ENCODE results near the gene IQCN. TPM values are rescaled to one million over a fixed set of nuclear protein-coding genes. Genes with fewer than 3 reads are reported as not detected.

Gene IQCN
- total and polyA plus RNA-seq, 2 experiments from 2014 or later = 0.35 TPM; not detected in 1

- Histone ChIP-seq H3K4me1 (ENCODE audit: insufficient read depth) (peaks cover 40% of the 10 kb centered on the region), H2AFZ (no peak overlapping the region), H4K20me1 (replicated peaks; ENCODE audit: insufficient read depth) (no peaks in the 10 kb centered on the region), H3K9me2 (ENCODE audit: insufficient read depth) (no peaks in the 10 kb centered on the region), H3K4me2 (no peak overlapping the region), H3K27ac (ENCODE audit: low read depth) (no peak overlapping the region), H3K4me3 (no peak overlapping the region), H3K36me3 (ENCODE audit: insufficient read depth) (no peaks in the 10 kb centered on the region), H3K79me2 (replicated peaks; ENCODE audit: insufficient read depth) (no peaks in the 10 kb centered on the region), H3K27me3 (ENCODE audit: insufficient read depth) (no peaks in the 10 kb centered on the region), H3F3A (replicated peaks; ENCODE audit: low read depth) (peaks cover 35% of the 10 kb centered on the region)
- H3K27me3 Mint-ChIP-seq (ENCODE audit: insufficient read depth, low read depth, poor library complexity) = peaks cover 14% of the 10 kb centered on the region
- H3K4me1 Mint-ChIP-seq = peaks cover 26% of the 10 kb centered on the region
- no peaks in the 10 kb centered on the region for H3K9me3 Mint-ChIP-seq
- H3K4me3 Mint-ChIP-seq = no peak overlapping the region
- H3K27ac Mint-ChIP-seq = no peak overlapping the region
- peaks cover 5% of the 10 kb centered on the region; the same call in 2 of the 3 replicates for H3K36me3 Mint-ChIP-seq (ENCODE audit: low read depth)
- ATAC-seq = no peak
- no peak for DNase-seq (ENCODE audit: low spot score)
- TF ChIP-seq JUNB (IDR thresholded peaks at IDR 0.05; ENCODE audit: unreplicated experiment) = no peak
- TF ChIP-seq, protein P1, sequence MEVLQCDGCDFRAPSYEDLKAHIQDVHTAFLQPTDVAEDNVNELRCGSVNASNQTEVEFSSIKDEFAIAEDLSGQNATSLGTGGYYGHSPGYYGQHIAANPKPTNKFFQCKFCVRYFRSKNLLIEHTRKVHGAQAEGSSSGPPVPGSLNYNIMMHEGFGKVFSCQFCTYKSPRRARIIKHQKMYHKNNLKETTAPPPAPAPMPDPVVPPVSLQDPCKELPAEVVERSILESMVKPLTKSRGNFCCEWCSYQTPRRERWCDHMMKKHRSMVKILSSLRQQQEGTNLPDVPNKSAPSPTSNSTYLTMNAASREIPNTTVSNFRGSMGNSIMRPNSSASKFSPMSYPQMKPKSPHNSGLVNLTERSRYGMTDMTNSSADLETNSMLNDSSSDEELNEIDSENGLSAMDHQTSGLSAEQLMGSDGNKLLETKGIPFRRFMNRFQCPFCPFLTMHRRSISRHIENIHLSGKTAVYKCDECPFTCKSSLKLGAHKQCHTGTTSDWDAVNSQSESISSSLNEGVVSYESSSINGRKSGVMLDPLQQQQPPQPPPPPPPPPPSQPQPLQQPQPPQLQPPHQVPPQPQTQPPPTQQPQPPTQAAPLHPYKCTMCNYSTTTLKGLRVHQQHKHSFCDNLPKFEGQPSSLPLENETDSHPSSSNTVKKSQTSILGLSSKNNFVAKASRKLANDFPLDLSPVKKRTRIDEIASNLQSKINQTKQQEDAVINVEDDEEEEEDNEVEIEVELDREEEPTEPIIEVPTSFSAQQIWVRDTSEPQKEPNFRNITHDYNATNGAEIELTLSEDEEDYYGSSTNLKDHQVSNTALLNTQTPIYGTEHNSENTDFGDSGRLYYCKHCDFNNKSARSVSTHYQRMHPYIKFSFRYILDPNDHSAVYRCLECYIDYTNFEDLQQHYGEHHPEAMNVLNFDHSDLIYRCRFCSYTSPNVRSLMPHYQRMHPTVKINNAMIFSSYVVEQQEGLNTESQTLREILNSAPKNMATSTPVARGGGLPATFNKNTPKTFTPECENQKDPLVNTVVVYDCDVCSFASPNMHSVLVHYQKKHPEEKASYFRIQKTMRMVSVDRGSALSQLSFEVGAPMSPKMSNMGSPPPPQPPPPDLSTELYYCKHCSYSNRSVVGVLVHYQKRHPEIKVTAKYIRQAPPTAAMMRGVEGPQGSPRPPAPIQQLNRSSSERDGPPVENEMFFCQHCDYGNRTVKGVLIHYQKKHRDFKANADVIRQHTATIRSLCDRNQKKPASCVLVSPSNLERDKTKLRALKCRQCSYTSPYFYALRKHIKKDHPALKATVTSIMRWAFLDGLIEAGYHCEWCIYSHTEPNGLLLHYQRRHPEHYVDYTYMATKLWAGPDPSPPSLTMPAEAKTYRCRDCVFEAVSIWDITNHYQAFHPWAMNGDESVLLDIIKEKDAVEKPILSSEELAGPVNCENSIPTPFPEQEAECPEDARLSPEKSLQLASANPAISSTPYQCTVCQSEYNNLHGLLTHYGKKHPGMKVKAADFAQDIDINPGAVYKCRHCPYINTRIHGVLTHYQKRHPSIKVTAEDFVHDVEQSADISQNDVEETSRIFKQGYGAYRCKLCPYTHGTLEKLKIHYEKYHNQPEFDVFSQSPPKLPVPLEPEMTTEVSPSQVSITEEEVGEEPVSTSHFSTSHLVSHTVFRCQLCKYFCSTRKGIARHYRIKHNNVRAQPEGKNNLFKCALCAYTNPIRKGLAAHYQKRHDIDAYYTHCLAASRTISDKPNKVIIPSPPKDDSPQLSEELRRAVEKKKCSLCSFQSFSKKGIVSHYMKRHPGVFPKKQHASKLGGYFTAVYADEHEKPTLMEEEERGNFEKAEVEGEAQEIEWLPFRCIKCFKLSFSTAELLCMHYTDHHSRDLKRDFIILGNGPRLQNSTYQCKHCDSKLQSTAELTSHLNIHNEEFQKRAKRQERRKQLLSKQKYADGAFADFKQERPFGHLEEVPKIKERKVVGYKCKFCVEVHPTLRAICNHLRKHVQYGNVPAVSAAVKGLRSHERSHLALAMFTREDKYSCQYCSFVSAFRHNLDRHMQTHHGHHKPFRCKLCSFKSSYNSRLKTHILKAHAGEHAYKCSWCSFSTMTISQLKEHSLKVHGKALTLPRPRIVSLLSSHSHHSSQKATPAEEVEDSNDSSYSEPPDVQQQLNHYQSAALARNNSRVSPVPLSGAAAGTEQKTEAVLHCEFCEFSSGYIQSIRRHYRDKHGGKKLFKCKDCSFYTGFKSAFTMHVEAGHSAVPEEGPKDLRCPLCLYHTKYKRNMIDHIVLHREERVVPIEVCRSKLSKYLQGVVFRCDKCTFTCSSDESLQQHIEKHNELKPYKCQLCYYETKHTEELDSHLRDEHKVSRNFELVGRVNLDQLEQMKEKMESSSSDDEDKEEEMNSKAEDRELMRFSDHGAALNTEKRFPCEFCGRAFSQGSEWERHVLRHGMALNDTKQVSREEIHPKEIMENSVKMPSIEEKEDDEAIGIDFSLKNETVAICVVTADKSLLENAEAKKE (CRISPR knock-in tag; IDR thresholded peaks at IDR 0.05) = no peak
- TF ChIP-seq EZH2phosphoT487 (IDR thresholded peaks at IDR 0.05; ENCODE audit: unreplicated experiment) = no peak
- no peak for TF ChIP-seq ZNF331 (CRISPR knock-in tag; IDR thresholded peaks at IDR 0.05; ENCODE audit: low read depth)
- TF ChIP-seq, protein P2, sequence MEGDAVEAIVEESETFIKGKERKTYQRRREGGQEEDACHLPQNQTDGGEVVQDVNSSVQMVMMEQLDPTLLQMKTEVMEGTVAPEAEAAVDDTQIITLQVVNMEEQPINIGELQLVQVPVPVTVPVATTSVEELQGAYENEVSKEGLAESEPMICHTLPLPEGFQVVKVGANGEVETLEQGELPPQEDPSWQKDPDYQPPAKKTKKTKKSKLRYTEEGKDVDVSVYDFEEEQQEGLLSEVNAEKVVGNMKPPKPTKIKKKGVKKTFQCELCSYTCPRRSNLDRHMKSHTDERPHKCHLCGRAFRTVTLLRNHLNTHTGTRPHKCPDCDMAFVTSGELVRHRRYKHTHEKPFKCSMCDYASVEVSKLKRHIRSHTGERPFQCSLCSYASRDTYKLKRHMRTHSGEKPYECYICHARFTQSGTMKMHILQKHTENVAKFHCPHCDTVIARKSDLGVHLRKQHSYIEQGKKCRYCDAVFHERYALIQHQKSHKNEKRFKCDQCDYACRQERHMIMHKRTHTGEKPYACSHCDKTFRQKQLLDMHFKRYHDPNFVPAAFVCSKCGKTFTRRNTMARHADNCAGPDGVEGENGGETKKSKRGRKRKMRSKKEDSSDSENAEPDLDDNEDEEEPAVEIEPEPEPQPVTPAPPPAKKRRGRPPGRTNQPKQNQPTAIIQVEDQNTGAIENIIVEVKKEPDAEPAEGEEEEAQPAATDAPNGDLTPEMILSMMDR (conservative IDR thresholded peaks at IDR 0.05; ENCODE audit: low read depth in 2 of 2) = no peak
- no peak for TF ChIP-seq NANOG (IDR thresholded peaks at IDR 0.05; ENCODE audit: borderline replicate concordance)
- TF ChIP-seq, protein P3, sequence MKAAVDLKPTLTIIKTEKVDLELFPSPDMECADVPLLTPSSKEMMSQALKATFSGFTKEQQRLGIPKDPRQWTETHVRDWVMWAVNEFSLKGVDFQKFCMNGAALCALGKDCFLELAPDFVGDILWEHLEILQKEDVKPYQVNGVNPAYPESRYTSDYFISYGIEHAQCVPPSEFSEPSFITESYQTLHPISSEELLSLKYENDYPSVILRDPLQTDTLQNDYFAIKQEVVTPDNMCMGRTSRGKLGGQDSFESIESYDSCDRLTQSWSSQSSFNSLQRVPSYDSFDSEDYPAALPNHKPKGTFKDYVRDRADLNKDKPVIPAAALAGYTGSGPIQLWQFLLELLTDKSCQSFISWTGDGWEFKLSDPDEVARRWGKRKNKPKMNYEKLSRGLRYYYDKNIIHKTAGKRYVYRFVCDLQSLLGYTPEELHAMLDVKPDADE (IDR thresholded peaks at IDR 0.05) = no peak
- TF ChIP-seq, protein P4, sequence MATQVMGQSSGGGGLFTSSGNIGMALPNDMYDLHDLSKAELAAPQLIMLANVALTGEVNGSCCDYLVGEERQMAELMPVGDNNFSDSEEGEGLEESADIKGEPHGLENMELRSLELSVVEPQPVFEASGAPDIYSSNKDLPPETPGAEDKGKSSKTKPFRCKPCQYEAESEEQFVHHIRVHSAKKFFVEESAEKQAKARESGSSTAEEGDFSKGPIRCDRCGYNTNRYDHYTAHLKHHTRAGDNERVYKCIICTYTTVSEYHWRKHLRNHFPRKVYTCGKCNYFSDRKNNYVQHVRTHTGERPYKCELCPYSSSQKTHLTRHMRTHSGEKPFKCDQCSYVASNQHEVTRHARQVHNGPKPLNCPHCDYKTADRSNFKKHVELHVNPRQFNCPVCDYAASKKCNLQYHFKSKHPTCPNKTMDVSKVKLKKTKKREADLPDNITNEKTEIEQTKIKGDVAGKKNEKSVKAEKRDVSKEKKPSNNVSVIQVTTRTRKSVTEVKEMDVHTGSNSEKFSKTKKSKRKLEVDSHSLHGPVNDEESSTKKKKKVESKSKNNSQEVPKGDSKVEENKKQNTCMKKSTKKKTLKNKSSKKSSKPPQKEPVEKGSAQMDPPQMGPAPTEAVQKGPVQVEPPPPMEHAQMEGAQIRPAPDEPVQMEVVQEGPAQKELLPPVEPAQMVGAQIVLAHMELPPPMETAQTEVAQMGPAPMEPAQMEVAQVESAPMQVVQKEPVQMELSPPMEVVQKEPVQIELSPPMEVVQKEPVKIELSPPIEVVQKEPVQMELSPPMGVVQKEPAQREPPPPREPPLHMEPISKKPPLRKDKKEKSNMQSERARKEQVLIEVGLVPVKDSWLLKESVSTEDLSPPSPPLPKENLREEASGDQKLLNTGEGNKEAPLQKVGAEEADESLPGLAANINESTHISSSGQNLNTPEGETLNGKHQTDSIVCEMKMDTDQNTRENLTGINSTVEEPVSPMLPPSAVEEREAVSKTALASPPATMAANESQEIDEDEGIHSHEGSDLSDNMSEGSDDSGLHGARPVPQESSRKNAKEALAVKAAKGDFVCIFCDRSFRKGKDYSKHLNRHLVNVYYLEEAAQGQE (IDR thresholded peaks at IDR 0.05; ENCODE audit: unreplicated experiment) = no peak
- TF ChIP-seq CREB1 (CRISPR knock-in tag; IDR thresholded peaks at IDR 0.05; ENCODE audit: low read depth) = no peak
- TF ChIP-seq POLR2AphosphoS5 (IDR thresholded peaks at IDR 0.05; ENCODE audit: low read depth) = no peak
- no peak for TF ChIP-seq ZNF114 (CRISPR knock-in tag; IDR thresholded peaks at IDR 0.05)
- no peak for TF ChIP-seq STAT1 (IDR thresholded peaks at IDR 0.05; ENCODE audit: unreplicated experiment)
- no peak for TF ChIP-seq EZH2 (IDR thresholded peaks at IDR 0.05; ENCODE audit: low read depth, unreplicated experiment)
These were observed 27.5 kb upstream of the IQCN start for GRCh38 chr19:18301718-18302111.
